Activated naive CD4-positive, alpha-beta T cell treated with anti-CD3 and anti-CD28 coated beads, Interleukin-2, amount 50 U/mL, for 72 hours (primary cell): ENCODE measurements around the gene STAP1. TPM values are rescaled to one million over a fixed set of nuclear protein-coding genes. Genes with fewer than 3 reads are reported as not detected.
"Not testable (repeated sequence)": the region's sequence is repeated elsewhere in the genome, so short reads cannot be mapped to it uniquely, and the experiment has no call there.

Experiments
- ATAC-seq, 2 donors: fragments of 150-1000 bp; cut with Tn5 transposase; 2 replicates each; pipeline ENCODE4 v1.10.0; 2021; ENCODE audit warnings: mild to moderate bottlenecking in 2 of 2, moderate library complexity in 2 of 2
- DNase-seq, 2 donors: peaks; one replicate each; pipeline ENCODE4 v3.0.0; 2021 to 2022; ENCODE audit warnings: low spot score in 2 of 2
- H3K27ac Mint-ChIP-seq, 2 donors: one replicate each; pipeline ENCODE4 v1.8.0; 2022; ENCODE audit warnings: mild to moderate bottlenecking in 2 of 2, mixed read lengths in 2 of 2
- H3K36me3 Mint-ChIP-seq, 2 donors: one replicate each; pipeline ENCODE4 v1.8.0; 2022; ENCODE audit warnings: mixed read lengths in 2 of 2
- H3K9me3 Mint-ChIP-seq, 2 donors: one replicate each; pipeline ENCODE4 v1.8.0; 2022; ENCODE audit warnings: mixed read lengths in 2 of 2
- total RNA-seq, 2 donors: library from RNA; stranded (reverse); gene quantifications; one replicate each; pipeline ENCODE4 v1.2.3, GENCODE V29; 2022

STAP1 gene
- total RNA-seq, 2 donors from 2014 or later: 10.4 to 10.9 TPM

DNA sequence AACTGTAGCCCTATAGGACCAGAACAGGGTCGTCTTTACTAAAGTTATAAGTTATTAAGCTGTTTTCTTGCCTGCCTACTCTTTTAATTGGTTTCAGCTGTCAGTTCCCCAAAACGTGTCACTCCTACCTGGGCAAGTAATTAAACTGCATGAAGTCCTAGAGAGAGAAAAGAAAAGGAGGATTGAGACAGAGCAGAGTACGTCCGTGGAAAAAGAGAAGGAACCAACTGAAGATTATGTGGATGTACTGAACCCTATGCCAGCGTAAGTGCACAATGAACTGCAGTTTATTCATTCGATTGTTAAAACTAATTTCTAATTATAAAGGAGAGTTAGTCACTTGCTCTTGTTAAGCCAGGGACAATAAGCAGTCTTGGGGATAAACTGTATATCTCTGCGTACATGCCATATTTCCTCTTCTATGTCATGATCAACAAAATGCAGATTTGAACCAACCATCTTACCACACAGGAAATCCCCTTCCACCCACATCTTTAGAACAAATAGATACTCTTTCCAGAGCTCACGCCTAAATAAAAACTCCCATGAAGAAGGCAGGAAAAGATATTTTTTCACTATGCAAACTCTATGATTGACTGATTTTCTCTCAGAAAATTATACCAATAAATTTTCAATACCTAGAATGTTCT lies 22.8 kb downstream of the STAP1 start:
- Mint-ChIP-seq H3K36me3 (peaks cover 0 to 14% of the 10 kb centered on the region in 2 donors), H3K9me3 (peaks cover 0 to 7% of the 10 kb centered on the region in 2 donors), H3K27ac (peak overlapping the region; percentile 16 to 31)
- no peak for DNase-seq
- ATAC-seq: peak; percentile 72 to 78

DNA sequence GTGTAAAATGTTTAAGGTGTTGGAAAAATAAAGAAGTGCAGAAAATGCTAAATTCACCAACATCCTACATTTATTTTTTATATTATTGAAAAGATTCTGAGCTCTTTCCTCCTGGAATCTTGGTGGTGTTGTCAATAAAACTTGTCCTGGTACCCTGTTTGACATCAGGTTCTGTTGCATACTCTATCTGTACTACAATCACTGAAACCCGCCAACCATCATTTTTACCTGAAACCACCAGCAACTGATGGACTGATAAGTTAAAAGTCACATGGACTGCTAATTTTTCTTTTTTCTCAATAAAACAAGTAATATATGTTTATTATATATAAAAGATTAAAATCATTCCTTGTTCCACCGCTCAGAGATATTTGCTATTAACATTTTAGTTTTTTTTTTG lies 23.4 kb downstream of the STAP1 start:
- no peak for ATAC-seq
- Mint-ChIP-seq H3K36me3 (peaks cover 0 to 14% of the 10 kb centered on the region in 2 donors), H3K9me3 (peaks cover 0 to 7% of the 10 kb centered on the region in 2 donors), H3K27ac (peak overlapping the region in 1 of 2 donors; percentile 16)
- DNase-seq: no peak

DNA sequence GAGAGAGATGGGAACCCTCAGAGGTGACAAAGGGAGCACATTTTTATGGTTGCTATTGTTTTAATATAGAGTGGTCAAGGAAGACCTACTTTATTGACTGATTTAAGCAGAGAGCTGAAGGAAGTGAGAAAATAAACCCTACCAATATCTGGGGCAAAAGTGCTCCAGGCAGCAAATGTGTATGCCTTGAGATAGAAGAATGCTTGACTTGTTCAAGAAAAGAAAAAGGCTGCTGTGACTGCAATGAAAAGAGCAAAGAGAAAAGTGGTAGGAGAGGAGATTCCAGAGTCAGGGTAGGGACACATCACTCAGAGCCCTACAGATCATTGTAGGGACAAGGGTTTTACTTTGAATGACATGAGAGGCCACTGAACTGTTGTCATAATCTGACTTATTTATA lies 26.0 kb downstream of the STAP1 start:
- ATAC-seq (no peak), DNase-seq (no peak)
- H3K27ac Mint-ChIP-seq: no peak overlapping the region
- peaks cover 0 to 7% of the 10 kb centered on the region in 2 donors for H3K36me3 Mint-ChIP-seq
- peaks cover 0 to under 1% of the 10 kb centered on the region in 2 donors for H3K9me3 Mint-ChIP-seq

DNA sequence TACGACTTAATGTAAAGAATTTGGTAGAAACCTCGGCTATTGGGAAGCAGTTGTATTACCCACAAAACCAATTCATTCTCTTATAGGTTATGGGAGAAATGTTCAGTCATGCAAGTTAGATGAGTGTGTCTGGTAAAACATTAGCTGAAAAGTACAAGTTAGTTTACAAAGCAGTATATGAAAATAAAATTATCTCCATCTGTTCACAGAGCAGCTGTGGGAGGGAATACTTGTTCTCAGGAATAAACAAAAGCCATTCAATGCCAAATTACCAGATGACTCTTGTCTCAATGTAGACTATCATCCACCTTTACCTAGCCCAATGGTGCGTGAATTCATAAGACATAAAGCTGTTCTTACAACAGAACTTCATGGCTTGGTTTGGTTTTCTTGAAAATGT lies 28.6 kb downstream of the STAP1 start:
- Mint-ChIP-seq H3K36me3 (peaks cover 0 to 5% of the 10 kb centered on the region in 2 donors), H3K27ac (no peak overlapping the region), H3K9me3 (no peaks in the 10 kb centered on the region)
- no peak for ATAC-seq
- no peak for DNase-seq

DNA sequence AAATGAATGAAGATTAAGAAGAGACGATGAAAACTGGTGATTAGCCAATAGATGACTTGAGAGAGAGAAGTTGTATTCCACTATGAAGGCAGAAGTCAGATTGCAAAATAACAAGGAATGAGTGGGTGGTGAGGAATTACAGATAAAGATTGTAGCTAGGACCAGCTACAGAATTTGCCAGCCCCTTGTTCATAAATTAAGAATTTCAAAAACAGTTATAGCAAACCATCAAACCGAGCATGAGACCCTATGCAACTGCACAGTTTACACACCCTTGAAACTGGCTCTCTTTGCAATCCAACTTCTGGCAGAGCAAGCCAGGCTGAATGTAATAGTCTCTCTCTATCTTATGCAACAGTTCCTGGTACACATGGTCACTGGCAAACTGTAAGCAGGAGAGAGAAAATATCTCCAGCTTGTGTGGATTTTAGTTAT lies 35.2 kb downstream of the STAP1 start:
- no peak for ATAC-seq
- DNase-seq: no peak
- no peaks in the 10 kb centered on the region for H3K9me3 Mint-ChIP-seq
- H3K27ac Mint-ChIP-seq: no peak overlapping the region
- peaks cover 0 to 12% of the 10 kb centered on the region in 2 donors for H3K36me3 Mint-ChIP-seq

DNA sequence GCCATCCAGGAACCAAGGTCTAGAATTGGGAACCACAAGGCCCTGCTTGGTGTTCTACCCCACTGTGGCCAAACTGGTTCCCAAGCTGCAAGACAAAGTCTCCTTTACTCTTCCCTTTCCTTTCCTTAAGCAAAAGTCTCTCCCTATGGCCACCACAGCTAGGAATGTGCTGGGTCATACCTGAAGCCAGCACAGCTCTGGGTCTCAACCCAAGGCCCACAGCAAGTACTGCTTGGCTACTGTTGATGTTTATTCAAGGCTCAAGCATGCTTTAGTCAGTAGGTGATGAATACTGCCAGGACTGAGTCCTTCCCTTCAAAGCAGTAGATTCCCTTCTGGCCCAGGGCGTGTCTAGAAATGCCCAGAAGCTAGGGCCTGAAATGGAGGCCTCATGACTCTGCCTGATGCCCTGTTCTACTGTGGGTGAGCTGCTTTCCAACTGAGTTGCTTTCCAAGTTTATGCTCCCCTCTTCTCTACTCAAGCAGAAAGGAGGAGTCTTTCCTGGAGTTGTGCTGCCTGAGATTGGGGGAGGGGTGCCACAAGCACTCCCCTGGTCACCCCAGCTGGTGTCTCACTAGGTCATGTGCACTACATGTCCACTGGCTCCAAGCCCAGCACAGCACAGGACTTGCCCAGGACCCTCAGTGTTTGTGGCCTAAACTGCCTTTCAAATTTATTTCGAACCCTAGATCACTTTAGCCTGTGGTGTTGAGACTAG lies 44.9 kb downstream of the STAP1 start:
- Mint-ChIP-seq H3K9me3 (peaks cover 3 to 4% of the 10 kb centered on the region in 2 donors), H3K36me3 (peaks cover 18 to 22% of the 10 kb centered on the region in 2 donors), H3K27ac (no peak overlapping the region)
- no peak for DNase-seq
- ATAC-seq: no peak

DNA sequence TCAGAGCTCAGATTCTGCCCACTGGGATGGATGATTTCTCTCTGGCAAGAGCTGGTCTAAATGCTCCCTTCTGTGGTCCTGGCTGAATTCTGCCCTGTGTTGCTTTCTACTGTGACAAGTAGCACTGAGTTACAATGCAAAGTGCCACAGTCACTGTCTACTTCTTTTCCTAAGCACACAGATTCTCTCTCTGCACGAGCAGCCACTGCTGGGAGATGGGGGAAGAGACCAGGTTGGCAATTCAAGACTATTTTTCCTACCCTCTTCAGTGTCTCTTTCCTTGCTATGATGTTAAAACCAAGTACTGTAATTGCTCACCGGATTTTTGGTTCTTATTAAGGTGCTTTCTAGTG lies 45.5 kb downstream of the STAP1 start:
- Mint-ChIP-seq H3K36me3 (peaks cover 24 to 27% of the 10 kb centered on the region in 2 donors), H3K27ac (no peak overlapping the region), H3K9me3 (peaks cover 3 to 4% of the 10 kb centered on the region in 2 donors)
- ATAC-seq: no peak
- DNase-seq: no peak

DNA sequence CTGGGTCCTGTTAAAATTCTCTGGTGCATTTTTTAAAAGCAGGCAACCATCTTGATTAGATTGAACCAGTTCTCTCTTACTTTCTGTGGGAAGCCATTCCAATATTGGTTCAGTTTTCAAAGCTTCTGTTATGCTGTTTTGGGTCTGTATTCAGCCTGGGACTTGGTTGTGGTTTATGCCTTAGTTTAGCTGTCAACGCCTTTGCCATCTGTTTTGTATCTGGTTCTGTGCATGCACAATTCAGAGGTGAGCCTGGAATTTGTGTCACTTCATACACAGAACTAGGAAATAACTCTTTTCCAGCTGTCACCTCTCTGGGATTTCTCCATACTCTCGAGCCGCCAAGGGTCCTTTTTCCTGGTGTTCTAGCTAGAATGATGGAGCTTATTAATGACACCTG lies 46.2 kb downstream of the STAP1 start:
- H3K27ac Mint-ChIP-seq: no peak overlapping the region
- no peak for DNase-seq
- peaks cover 25 to 34% of the 10 kb centered on the region in 2 donors for H3K36me3 Mint-ChIP-seq
- no peak for ATAC-seq
- peaks cover 3 to 9% of the 10 kb centered on the region in 2 donors for H3K9me3 Mint-ChIP-seq

DNA sequence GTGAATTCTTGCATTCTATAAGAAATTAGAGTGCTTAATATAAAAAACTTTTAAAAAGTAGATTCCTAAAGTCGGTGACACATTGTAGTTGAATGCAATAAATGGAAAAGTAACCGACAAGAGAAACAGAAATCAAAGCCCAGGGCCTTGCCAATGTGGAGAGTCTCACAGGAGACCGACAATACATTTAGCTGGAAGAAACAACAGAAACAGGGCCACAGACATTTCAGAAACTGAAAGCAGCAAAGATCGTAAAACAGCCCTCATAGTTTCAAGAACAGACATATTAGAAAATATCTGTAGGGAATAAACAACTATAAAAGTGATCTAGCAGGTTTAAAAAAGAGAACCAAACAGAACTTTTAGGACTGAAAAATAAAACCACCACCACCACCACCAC lies 49.5 kb downstream of the STAP1 start:
- DNase-seq (no peak), ATAC-seq (no peak)
- Mint-ChIP-seq H3K9me3 (peaks cover 4 to 16% of the 10 kb centered on the region in 2 donors), H3K36me3 (peaks cover 25 to 40% of the 10 kb centered on the region in 2 donors), H3K27ac (no peak overlapping the region)

DNA sequence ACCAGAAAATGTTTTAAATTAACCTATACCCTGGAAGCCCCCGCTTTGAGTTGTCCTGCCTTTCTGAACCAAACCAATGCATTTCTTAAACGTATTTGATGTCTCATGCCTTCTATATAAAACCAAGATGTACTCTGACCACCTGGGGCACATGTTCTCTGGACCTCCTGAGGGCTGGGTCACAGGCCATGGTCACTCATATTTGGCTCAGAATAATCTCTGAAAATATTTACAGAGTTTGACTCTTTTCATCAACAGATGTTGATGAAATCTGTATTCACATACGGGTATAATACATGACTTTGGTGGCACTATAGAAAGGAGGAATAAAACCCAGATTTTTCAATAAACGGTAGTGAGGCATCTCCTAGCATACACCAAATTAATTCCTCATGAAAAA lies 55.7 kb downstream of the STAP1 start:
- ATAC-seq: no peak
- Mint-ChIP-seq H3K27ac (peak overlapping the region in 1 of 2 donors; percentile 81), H3K36me3 (peaks cover 29 to 46% of the 10 kb centered on the region in 2 donors), H3K9me3 (peaks cover 4 to 30% of the 10 kb centered on the region in 2 donors)
- no peak for DNase-seq

DNA sequence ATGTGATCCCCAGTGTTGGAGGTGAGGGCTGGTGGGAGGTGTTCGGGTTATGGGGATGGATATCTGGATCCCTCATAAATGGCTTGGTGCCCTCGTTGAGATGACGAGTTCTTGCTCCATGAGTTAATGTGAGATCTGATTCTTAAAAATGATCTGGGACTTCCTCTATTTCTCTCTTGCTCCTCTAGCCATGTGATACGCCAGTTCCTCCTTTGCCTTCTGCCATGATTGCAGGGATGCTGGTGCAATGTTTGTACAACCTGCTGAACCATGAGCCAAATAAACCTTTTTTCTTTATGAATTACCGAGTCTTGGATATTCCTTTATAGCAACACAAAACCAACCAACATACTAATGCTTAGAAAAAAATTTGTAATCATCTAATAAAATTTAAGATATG lies 56.6 kb downstream of the STAP1 start:
- H3K36me3 Mint-ChIP-seq: peaks cover 25 to 37% of the 10 kb centered on the region in 2 donors

DNA sequence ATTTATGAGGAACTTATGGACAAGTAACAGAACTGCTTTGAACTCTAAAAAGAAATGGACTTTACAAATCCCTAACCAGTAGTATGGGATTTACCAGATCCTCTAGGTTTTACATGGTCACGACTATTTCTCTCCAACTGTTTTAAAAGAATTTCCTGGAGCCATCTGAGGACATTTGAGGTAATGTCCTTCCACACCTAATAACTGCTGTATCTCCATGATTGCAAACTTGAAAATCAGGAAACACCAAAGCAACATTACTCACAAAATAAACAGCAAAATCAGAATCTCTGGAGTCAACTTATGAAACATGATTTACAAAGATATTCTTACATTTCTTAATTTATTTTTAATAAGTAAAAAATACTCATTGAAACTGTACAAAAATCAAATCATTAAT lies 58.0 kb downstream of the STAP1 start:
- ATAC-seq (no peak), DNase-seq (no peak)
- Mint-ChIP-seq H3K9me3 (peaks cover 0 to 18% of the 10 kb centered on the region in 2 donors), H3K27ac (no peak overlapping the region), H3K36me3 (peaks cover 25 to 29% of the 10 kb centered on the region in 2 donors)

More for the DNA sequence above, 56.6 kb downstream of the STAP1 start:
- no peak overlapping the region for H3K27ac Mint-ChIP-seq
- H3K9me3 Mint-ChIP-seq: peaks cover 0 to 20% of the 10 kb centered on the region in 2 donors
- no peak for DNase-seq
- ATAC-seq: no peak

DNA sequence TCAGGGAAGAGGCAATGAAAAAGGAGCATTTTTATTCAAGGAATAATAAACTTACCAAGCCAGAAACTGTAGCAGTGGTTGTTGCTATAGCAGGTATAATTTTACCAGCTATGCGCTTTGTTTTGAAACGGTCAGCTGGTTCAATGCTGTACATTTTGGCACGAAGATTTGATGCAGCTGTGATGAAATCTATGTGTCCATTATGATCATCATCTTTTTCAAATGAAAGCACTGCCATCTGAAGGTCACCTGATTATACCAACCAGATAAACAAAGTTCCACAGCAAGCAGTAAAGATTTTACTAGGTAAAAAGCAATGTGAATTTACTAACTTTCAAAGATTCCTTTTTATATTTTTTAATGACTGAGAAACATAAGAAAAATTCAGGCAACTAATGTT lies 66.4 kb downstream of the STAP1 start:
- Mint-ChIP-seq H3K9me3 (no peaks in the 10 kb centered on the region), H3K36me3 (no peaks in the 10 kb centered on the region), H3K27ac (no peak overlapping the region)
- ATAC-seq: no peak
- DNase-seq: no peak

DNA sequence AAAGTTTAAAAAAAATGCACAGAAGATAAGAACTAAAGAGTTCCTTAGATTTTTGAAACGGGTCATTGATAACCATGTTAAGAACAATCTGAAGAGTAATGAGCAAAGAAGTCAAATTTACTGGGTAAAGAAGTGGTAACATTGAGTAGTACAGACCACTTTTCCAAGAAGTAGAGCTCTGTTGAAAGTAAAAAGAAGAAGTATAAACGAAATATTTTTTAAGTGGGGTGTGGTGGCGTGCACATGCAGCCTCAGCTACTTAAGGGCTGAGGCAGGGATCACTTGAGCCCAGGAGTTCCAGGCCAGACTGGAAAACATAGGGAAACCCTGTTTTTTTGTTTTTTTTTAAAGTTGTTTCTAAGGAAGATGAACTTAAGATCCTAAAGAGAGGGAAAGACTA lies 74.0 kb downstream of the STAP1 start:
- no peak for ATAC-seq
- Mint-ChIP-seq H3K36me3 (no peaks in the 10 kb centered on the region), H3K9me3 (no peaks in the 10 kb centered on the region), H3K27ac (no peak overlapping the region)
- DNase-seq: no peak

DNA sequence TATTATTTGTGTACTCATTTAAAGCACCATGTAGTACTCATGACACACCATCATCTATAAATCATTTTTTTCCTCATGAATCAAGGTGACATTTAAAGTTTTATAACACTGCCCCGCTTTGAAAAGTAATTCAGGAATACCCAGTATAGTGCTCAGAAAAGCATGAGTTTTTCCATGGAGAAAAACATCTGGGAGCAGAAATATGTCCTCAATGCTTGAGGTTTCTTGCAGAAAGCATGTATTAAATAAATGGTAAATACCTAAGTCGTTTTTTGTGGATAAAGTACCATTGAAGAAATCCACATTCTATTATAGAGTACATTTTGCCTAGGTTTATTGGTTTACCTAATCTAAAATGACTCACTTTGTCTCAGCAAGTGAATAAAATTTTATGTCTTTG lies 76.2 kb downstream of the STAP1 start:
- Mint-ChIP-seq H3K27ac (no peak overlapping the region), H3K36me3 (peaks cover 9 to 13% of the 10 kb centered on the region in 2 donors), H3K9me3 (no peaks in the 10 kb centered on the region)
- DNase-seq (no peak), ATAC-seq (no peak)

DNA sequence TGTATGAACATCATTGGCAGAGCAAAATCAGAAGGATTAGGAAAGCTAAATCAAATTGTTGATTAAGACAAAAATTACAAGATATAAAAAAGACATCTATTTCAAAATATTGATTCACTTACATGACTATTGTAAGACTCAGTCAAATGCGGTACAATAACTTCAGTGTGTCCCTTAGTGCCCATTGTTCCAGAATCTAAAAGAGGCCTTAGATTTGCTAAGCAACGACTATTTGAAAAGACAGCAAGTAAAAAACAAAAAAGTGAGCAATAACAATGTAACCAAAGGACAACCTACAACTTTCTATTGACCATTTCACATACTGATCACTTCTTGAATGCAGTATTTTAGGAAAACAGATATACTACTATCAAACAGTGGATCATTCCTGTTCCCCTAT lies 76.8 kb downstream of the STAP1 start:
- no peak overlapping the region for H3K27ac Mint-ChIP-seq
- ATAC-seq: no peak
- no peak for DNase-seq
- H3K36me3 Mint-ChIP-seq: peaks cover 9 to 13% of the 10 kb centered on the region in 2 donors
- no peaks in the 10 kb centered on the region for H3K9me3 Mint-ChIP-seq

DNA sequence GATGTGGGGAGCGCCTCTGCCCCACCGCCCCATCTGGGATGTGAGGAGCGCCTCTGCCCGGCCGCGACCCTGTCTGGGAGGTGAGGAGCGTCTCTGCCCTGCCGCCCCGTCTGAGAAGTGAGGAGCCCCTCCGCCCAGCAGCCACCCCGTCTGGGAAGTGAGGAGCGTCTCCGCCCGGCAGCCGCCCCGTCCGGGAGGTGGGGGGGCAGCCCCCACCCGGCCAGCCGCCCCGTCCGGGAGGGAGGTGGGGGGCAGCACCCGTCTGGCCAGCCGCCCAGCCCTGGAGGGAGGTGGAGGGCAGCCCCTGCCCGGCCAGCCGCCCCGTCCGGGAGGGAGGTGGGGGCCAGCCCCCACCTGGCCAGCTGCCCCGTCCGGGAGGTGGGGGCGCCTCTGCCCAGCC lies 78.5 kb downstream of the STAP1 start:
- not testable (repeated sequence) for H3K9me3 Mint-ChIP-seq, ATAC-seq, H3K27ac Mint-ChIP-seq, DNase-seq
- peaks cover 9 to 13% of the 10 kb centered on the region in 2 donors for H3K36me3 Mint-ChIP-seq

DNA sequence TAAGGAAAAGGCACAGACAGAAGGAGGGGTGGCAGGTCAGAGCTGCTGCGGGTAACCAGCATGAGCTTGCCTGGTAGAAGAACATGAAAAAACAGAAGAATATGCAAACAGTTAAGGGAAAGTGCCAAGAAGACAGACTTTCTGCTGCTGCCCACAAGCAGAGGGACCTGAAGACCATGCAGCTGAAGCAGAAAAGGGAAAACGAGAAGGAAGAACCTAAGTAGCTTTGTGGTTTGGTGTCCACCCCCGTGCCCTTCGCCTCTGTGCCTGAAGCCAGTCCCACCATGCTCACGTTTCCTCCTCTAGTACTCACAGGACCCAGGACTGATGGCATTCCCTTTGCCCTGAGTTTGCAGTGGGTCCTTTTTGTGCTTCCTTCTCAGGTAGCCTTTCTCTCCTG lies 79.6 kb downstream of the STAP1 start:
- peaks cover 9 to 13% of the 10 kb centered on the region in 2 donors for H3K36me3 Mint-ChIP-seq
- ATAC-seq: no peak
- peak overlapping the region in 1 of 2 donors; percentile 37 for H3K27ac Mint-ChIP-seq
- no peak for DNase-seq
- no peaks in the 10 kb centered on the region for H3K9me3 Mint-ChIP-seq
